SK-N-SH (cell line): ENCODE data around the gene HAUS7. TPM values are rescaled to one million over a fixed set of nuclear protein-coding genes. Genes with fewer than 3 reads are reported as not detected.
A peak's percentile ranks its signal among the peaks of the same experiment; 100 is the strongest.

ENCODE experiments used
- CTCF ChIA-PET: fragments of 300-600, 350-600 bp; formaldehyde crosslinking; extraction: SDS; loops from one replicate; lab custom pipeline; 2021; lab: Yijun Ruan, JAX
- POLR2A ChIA-PET: fragments of 350-600 bp; sonication (Branson Sonifier 250); formaldehyde crosslinking; extraction: SDS; loops from one replicate; lab custom pipeline; 2020; ENCODE audit warnings: antibody characterized with exemption, inconsistent platforms; lab: Yijun Ruan, JAX
- DNase-seq: peaks from one replicate; pipeline ENCODE4 v3.0.0; 2012
- H2AFZ ChIP-seq: fragments of 200-600 bp; sonication (generic); 2 replicates; pipeline ENCODE4 v1.8.1; 2016; ENCODE audit warnings: antibody characterized with exemption, mild to moderate bottlenecking, low read depth
- H3F3A ChIP-seq: fragments of 200-600 bp; sonication (generic); replicated peaks from 2 replicates; pipeline ENCODE3; 2016; ENCODE audit warnings: antibody characterized with exemption, mild to moderate bottlenecking; ENCODE audit not compliant: insufficient read depth
- H3K27ac ChIP-seq, 2 experiments: fragments of 200-500 bp in 1 of 2; fragments of 200-600 bp in 1 of 2; sonication (Bioruptor generic) in 1 of 2; sonication (generic), shearing (Covaris generic) in 1 of 2; 2 replicates each; pipeline versions ENCODE4 v1.5.1 to v1.6.1; 2014 to 2016; ENCODE audit warnings: low read depth in 2 of 2, inconsistent platforms in 1 of 2, low read length in 1 of 2, mild to moderate bottlenecking in 1 of 2, mixed read lengths in 1 of 2
- H3K27me3 ChIP-seq: fragments of 200-600 bp; sonication (generic), shearing (Covaris generic); 2 replicates; pipeline ENCODE4 v1.6.1; 2016; ENCODE audit warnings: mixed run types; ENCODE audit not compliant: insufficient read depth
- H3K36me3 ChIP-seq, 2 experiments: fragments of 200-500 bp in 1 of 2; fragments of 200-600 bp in 1 of 2; sonication (Bioruptor generic) in 1 of 2; sonication (generic) in 1 of 2; replicated peaks in 1 of 2; 2 replicates each; pipeline versions ENCODE3 to v1.5.1; 2014 to 2016; ENCODE audit warnings: low read length in 1 of 2, mild to moderate bottlenecking in 1 of 2; ENCODE audit not compliant: insufficient read depth in 2 of 2, control insufficient read depth in 1 of 2
- H3K4me1 ChIP-seq, 2 experiments: fragments of 200-500 bp in 1 of 2; fragments of 200-600 bp in 1 of 2; sonication (Bioruptor generic) in 1 of 2; sonication (generic), shearing (Covaris generic) in 1 of 2; 2 replicates each; pipeline versions ENCODE4 v1.5.1 to v1.6.1; 2014 to 2016; ENCODE audit warnings: low read depth in 1 of 2, low read length in 1 of 2, mixed run types in 1 of 2; ENCODE audit not compliant: insufficient read depth in 2 of 2, control insufficient read depth in 1 of 2
- H3K4me2 ChIP-seq: fragments of 200-600 bp; sonication (generic), shearing (Covaris generic); 2 replicates; pipeline ENCODE4 v1.6.1; 2017; ENCODE audit warnings: mixed run types
- H3K4me3 ChIP-seq, 2 experiments: fragments of 200-500 bp in 1 of 2; fragments of 200-600 bp in 1 of 2; sonication (Bioruptor generic) in 1 of 2; sonication (generic), shearing (Covaris generic) in 1 of 2; 2 replicates each; pipeline versions ENCODE4 v1.5.1 to v1.8.1; 2014 to 2016; ENCODE audit warnings: low read depth in 2 of 2, inconsistent platforms in 1 of 2, low read length in 1 of 2, mild to moderate bottlenecking in 1 of 2, mixed read lengths in 1 of 2, moderate library complexity in 1 of 2
- H3K79me2 ChIP-seq: fragments of 200-600 bp; sonication (generic); 2 replicates; pipeline ENCODE4 v1.8.1; 2017; ENCODE audit warnings: mild to moderate bottlenecking; ENCODE audit not compliant: insufficient read depth
- H3K9ac ChIP-seq: fragments of 200-600 bp; sonication (generic); 2 replicates; pipeline ENCODE4 v1.6.1; 2017; ENCODE audit warnings: mixed run types
- H3K9me2 ChIP-seq: fragments of 200-600 bp; sonication (generic); 2 replicates; pipeline ENCODE4 v1.6.1; 2017; ENCODE audit warnings: mixed run types
- H3K9me3 ChIP-seq: fragments of 200-600 bp; sonication (generic); 2 replicates; pipeline ENCODE4 v1.6.1; 2017; ENCODE audit warnings: mixed run types, mild to moderate bottlenecking, moderate library complexity
- H4K20me1 ChIP-seq: fragments of 200-600 bp; sonication (generic); 2 replicates; pipeline ENCODE4 v1.6.1; 2017; ENCODE audit warnings: mild to moderate bottlenecking, mixed run types; ENCODE audit not compliant: insufficient read depth
- CHD2 ChIP-seq: fragments of 150-350 bp; IDR thresholded peaks from 2 replicates; pipeline ENCODE4 v1.6.1; 2018; ENCODE audit warnings: low read length; ENCODE audit not compliant: partially characterized antibody
- EP300 ChIP-seq, 2 experiments: IDR thresholded peaks; 2 replicates each; pipeline versions ENCODE4 v1.4.0 to v1.6.1; 2012; ENCODE audit warnings: borderline replicate concordance in 1 of 2, low read depth in 1 of 2, low read length in 1 of 2
- FOSL2 ChIP-seq: IDR thresholded peaks from 2 replicates; pipeline ENCODE4 v1.4.0; 2012; ENCODE audit warnings: low read depth, mild to moderate bottlenecking, moderate library complexity, borderline replicate concordance
- FOXJ3 ChIP-seq: sonication (generic); formaldehyde crosslinking; IDR thresholded peaks from 2 replicates; pipeline ENCODE4 v1.5.1; 2020; ENCODE audit warnings: mild to moderate bottlenecking, missing genetic modification reagents
- FOXM1 ChIP-seq: IDR thresholded peaks from 2 replicates; pipeline ENCODE4 v1.4.0; 2012; ENCODE audit warnings: low read depth, mild to moderate bottlenecking
- GABPA ChIP-seq: IDR thresholded peaks from 2 replicates; pipeline ENCODE4 v1.4.0; 2012; ENCODE audit warnings: low read depth, mild to moderate bottlenecking
- GATA2 ChIP-seq: sonication (generic); formaldehyde crosslinking; IDR thresholded peaks from 2 replicates; pipeline ENCODE4 v1.5.0; 2020; ENCODE audit warnings: mild to moderate bottlenecking, missing genetic modification reagents
- JUND ChIP-seq: IDR thresholded peaks from 2 replicates; pipeline ENCODE4 v1.4.0; 2012
- MEF2A ChIP-seq: IDR thresholded peaks from 2 replicates; pipeline ENCODE4 v1.4.0; 2012; ENCODE audit warnings: low read depth, borderline replicate concordance
- MXI1 ChIP-seq: IDR thresholded peaks from 2 replicates; pipeline ENCODE4 v1.6.1; 2012; ENCODE audit warnings: mild to moderate bottlenecking, low read depth, low read length, improper control_type of control experiment
- NFIC ChIP-seq: IDR thresholded peaks from 2 replicates; pipeline ENCODE4 v1.4.0; 2012; ENCODE audit warnings: borderline replicate concordance
- NRF1 ChIP-seq: IDR thresholded peaks from 2 replicates; pipeline ENCODE4 v1.6.1; 2012; ENCODE audit warnings: low read depth, mild to moderate bottlenecking, low read length
- POLR2AphosphoS5 ChIP-seq: IDR thresholded peaks from 2 replicates; pipeline ENCODE4 v1.6.1; 2012; ENCODE audit warnings: low read depth, low read length
- RAD21 ChIP-seq: IDR thresholded peaks from 2 replicates; pipeline ENCODE4 v1.6.1; 2012; ENCODE audit warnings: mild to moderate bottlenecking, low read length
- RCOR1 ChIP-seq: fragments of 150-350 bp; IDR thresholded peaks from 2 replicates; pipeline ENCODE4 v1.6.1; 2017; ENCODE audit warnings: antibody characterized with exemption, low read length
- SIN3A ChIP-seq: IDR thresholded peaks from 2 replicates; pipeline ENCODE4 v1.6.1; 2012; ENCODE audit warnings: low read depth, mild to moderate bottlenecking, low read length, moderate library complexity, borderline replicate concordance
- SMC3 ChIP-seq: IDR thresholded peaks from 2 replicates; pipeline ENCODE4 v1.6.1; 2012; ENCODE audit warnings: low read depth, low read length, improper control_type of control experiment
- TAF1 ChIP-seq: IDR thresholded peaks from 2 replicates; pipeline ENCODE4 v1.6.1; 2012; ENCODE audit warnings: low read depth, mild to moderate bottlenecking, low read length, moderate library complexity, borderline replicate concordance
- TCF12 ChIP-seq: IDR thresholded peaks from 2 replicates; pipeline ENCODE4 v1.4.0; 2012
- TEAD4 ChIP-seq: IDR thresholded peaks from 2 replicates; pipeline ENCODE4 v1.4.0; 2012; ENCODE audit warnings: mild to moderate bottlenecking, borderline replicate concordance; ENCODE audit not compliant: insufficient read depth
- YY1 ChIP-seq: IDR thresholded peaks from 2 replicates; pipeline ENCODE4 v1.4.0; 2012; ENCODE audit warnings: low read depth, mild to moderate bottlenecking
- WGBS: methylation state at CpG from one replicate; pipeline ENCODE4 v1.1.6; 2017; ENCODE audit warnings: low lambda C conversion rate; 5-methylcytosine and 5-hydroxymethylcytosine counted together
- polyA plus RNA-seq, 3 experiments: library from polyadenylated mRNA; depleted of rRNA; stranded (reverse); fragments of >200 nt; gene quantifications; 2 replicates each; pipeline ENCODE4 v1.2.3, GENCODE V29; 2012
- TF ChIP-seq, protein P1 (sequence below): IDR thresholded peaks from 2 replicates; pipeline ENCODE4; 2012
- TF ChIP-seq, protein P2 (sequence below): fragments of 150-350 bp; IDR thresholded peaks from 2 replicates; pipeline ENCODE4 v1.6.1; 2016; ENCODE audit warnings: mild to moderate bottlenecking, low read depth, low read length
- TF ChIP-seq, protein P3 (sequence below): IDR thresholded peaks from 2 replicates; pipeline ENCODE4 v1.4.0; 2012; ENCODE audit warnings: low read depth, borderline replicate concordance
- TF ChIP-seq, protein P4 (sequence below): fragments of 150-350 bp; IDR thresholded peaks from 2 replicates; pipeline ENCODE4 v1.6.1; 2017; ENCODE audit warnings: antibody characterized with exemption, low read length, low read depth, borderline replicate concordance
- TF ChIP-seq, protein P5 (sequence below): IDR thresholded peaks from 2 replicates; pipeline ENCODE4 v1.4.0; 2012; ENCODE audit warnings: low read depth
- TF ChIP-seq, protein P6 (sequence below): IDR thresholded peaks from 2 replicates; pipeline ENCODE4 v1.4.0; 2012; ENCODE audit warnings: low read depth, borderline replicate concordance

Gene HAUS7
- polyA plus RNA-seq (2012; rRNA removed) = 27.1 and 39.7 TPM in 2 replicates
- 14.1 and 18.8 TPM in 2 replicates for polyA plus RNA-seq (2012; cell fraction: cytosol; rRNA removed)
- 110 and 150 TPM in 2 replicates for polyA plus RNA-seq (2012; cell fraction: nucleus; rRNA removed)

DNA sequence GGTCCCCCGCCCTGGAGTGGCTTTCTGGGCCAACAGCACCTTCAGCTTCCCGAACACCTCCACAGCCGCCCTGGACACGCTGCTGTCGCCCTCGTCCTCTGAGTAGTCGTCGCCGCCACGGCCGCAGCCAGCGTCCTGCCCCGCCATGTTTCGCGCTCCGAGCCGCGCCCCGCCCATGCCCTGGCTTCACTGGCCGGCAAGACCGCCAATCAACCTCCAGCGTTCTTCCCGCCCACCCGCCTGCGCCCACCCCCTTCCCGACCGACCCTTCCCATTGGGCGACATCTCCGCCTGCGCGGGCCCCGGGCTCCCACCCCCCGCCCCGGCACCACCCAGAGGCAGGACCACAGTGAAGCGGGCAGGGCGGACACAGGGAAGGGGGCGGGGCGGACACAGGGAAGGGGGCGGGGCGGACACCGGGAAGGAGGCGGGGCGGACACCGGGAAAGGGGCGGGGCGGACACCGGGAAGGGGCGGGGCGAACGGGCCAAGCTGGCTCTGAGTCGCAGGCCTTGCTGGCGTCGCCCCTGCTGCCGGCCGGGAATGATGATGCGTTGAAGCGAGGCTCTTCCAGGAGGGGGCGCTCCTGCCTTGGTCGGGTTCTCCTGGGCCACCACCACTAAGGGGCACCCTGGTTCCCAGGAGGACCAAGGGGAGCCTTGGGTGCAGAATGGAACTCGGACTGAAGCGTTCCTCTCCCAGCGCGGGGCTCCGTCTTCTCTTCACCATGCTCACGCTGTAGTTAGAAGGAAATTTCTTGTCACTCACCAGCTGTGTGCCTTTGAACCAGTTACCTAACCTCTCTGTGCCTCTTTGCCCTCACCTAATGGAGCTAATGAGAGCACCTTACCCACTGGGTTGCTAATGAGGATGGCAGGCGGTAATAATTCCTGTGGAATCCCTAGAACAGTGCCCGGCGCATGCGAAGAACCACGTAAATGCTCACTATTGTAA is at the start of gene HAUS7:
Gene HAUS7 (minus strand): TSS at position 166 of the 953 bp plus-strand sequence. CDS start 19 bp downstream, at position 147.
- H3K4me2 ChIP-seq = peak within 1 kb of the TSS; percentile 76
- no peaks in the 10 kb centered on the region for H3K9me3 ChIP-seq
- no peaks in the 10 kb centered on the region for H4K20me1 ChIP-seq
- 53% methylated on average over 31 of the region's 70 CpGs for WGBS
- H2AFZ ChIP-seq = no peak within 1 kb of the TSS
- no peaks in the 10 kb centered on the region for H3K27me3 ChIP-seq
- H3K79me2 ChIP-seq = peaks cover 11% of the 10 kb centered on the region
- ChIA-PET POLR2A (interaction anchor here (1.3 kb wide), 1 partner anchor 36 kb away, joined by 4 read pairs; no protein-coding TSS in a partner anchor), CTCF (interaction anchor here (0.6 to 11.6 kb wide), 32 partner anchors 9 to 529 kb away, joined by 3 to 203 read pairs (median 6); partner anchors contain the start of genes BGN, SLC6A8 and TREX2)
- H3F3A ChIP-seq = no peaks in the 10 kb centered on the region
- H3K9ac ChIP-seq = peak within 1 kb of the TSS; percentile 63; the same call in 1 of the 2 replicates
- H3K4me3 ChIP-seq = peak within 1 kb of the TSS; percentile 65 to 73
- peak within 1 kb of the TSS in 1 of 2 experiments; percentile 24; a peak in 2 of 4 replicates for H3K27ac ChIP-seq
- H3K36me3 ChIP-seq = peaks cover 0 to 2% of the 10 kb centered on the region in 2 experiments
- H3K9me2 ChIP-seq = no peaks in the 10 kb centered on the region
- peak; percentile 95 for DNase-seq
- H3K4me1 ChIP-seq = peaks cover 0 to 16% of the 10 kb centered on the region in 2 experiments; a peak in 1 of 4 replicates
- no peak for TF ChIP-seq GATA2 (CRISPR knock-in tag)
- TF ChIP-seq, protein P1, sequence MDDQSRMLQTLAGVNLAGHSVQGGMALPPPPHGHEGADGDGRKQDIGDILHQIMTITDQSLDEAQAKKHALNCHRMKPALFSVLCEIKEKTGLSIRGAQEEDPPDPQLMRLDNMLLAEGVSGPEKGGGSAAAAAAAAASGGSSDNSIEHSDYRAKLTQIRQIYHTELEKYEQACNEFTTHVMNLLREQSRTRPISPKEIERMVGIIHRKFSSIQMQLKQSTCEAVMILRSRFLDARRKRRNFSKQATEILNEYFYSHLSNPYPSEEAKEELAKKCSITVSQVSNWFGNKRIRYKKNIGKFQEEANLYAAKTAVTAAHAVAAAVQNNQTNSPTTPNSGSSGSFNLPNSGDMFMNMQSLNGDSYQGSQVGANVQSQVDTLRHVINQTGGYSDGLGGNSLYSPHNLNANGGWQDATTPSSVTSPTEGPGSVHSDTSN = peak; percentile 95
- no peak for TF ChIP-seq TCF12
- TF ChIP-seq MEF2A = no peak
- peak; percentile 63; the same call in 1 of the 2 replicates for TF ChIP-seq YY1
- no peak for TF ChIP-seq FOXJ3 (CRISPR knock-in tag)
- no peak for TF ChIP-seq JUND
- no peak for TF ChIP-seq TAF1
- TF ChIP-seq POLR2AphosphoS5 = no peak
- TF ChIP-seq FOXM1 = no peak
- TF ChIP-seq SIN3A = no peak
- TF ChIP-seq CHD2 = no peak
- 0 out of 2 replicates have a peak, but pooled peaks have one; percentile 48 for TF ChIP-seq MXI1
- no peak for TF ChIP-seq FOSL2
- TF ChIP-seq, protein P2, sequence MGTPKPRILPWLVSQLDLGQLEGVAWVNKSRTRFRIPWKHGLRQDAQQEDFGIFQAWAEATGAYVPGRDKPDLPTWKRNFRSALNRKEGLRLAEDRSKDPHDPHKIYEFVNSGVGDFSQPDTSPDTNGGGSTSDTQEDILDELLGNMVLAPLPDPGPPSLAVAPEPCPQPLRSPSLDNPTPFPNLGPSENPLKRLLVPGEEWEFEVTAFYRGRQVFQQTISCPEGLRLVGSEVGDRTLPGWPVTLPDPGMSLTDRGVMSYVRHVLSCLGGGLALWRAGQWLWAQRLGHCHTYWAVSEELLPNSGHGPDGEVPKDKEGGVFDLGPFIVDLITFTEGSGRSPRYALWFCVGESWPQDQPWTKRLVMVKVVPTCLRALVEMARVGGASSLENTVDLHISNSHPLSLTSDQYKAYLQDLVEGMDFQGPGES = no peak
- TF ChIP-seq RAD21 = peak; percentile 83
- TF ChIP-seq, protein P3, sequence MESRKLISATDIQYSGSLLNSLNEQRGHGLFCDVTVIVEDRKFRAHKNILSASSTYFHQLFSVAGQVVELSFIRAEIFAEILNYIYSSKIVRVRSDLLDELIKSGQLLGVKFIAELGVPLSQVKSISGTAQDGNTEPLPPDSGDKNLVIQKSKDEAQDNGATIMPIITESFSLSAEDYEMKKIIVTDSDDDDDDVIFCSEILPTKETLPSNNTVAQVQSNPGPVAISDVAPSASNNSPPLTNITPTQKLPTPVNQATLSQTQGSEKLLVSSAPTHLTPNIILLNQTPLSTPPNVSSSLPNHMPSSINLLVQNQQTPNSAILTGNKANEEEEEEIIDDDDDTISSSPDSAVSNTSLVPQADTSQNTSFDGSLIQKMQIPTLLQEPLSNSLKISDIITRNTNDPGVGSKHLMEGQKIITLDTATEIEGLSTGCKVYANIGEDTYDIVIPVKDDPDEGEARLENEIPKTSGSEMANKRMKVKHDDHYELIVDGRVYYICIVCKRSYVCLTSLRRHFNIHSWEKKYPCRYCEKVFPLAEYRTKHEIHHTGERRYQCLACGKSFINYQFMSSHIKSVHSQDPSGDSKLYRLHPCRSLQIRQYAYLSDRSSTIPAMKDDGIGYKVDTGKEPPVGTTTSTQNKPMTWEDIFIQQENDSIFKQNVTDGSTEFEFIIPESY = no peak
- no peak for TF ChIP-seq EP300 (IDR thresholded peaks at IDR 0.05; ENCODE audit: borderline replicate concordance in 1 of 2, low read depth in 1 of 2, low read length in 1 of 2)
- TF ChIP-seq TEAD4 = no peak
- no peak for TF ChIP-seq NFIC
- TF ChIP-seq, protein P4, sequence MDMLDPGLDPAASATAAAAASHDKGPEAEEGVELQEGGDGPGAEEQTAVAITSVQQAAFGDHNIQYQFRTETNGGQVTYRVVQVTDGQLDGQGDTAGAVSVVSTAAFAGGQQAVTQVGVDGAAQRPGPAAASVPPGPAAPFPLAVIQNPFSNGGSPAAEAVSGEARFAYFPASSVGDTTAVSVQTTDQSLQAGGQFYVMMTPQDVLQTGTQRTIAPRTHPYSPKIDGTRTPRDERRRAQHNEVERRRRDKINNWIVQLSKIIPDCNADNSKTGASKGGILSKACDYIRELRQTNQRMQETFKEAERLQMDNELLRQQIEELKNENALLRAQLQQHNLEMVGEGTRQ = no peak
- peak; percentile 92 for TF ChIP-seq SMC3
- TF ChIP-seq, protein P5, sequence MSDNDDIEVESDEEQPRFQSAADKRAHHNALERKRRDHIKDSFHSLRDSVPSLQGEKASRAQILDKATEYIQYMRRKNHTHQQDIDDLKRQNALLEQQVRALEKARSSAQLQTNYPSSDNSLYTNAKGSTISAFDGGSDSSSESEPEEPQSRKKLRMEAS = no peak
- no peak for TF ChIP-seq RCOR1
- TF ChIP-seq, protein P6, sequence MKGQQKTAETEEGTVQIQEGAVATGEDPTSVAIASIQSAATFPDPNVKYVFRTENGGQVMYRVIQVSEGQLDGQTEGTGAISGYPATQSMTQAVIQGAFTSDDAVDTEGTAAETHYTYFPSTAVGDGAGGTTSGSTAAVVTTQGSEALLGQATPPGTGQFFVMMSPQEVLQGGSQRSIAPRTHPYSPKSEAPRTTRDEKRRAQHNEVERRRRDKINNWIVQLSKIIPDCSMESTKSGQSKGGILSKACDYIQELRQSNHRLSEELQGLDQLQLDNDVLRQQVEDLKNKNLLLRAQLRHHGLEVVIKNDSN = no peak
- TF ChIP-seq NRF1 = peak; percentile 51
- TF ChIP-seq GABPA = no peak
